Adrenal gland (tissue), 5 donors: ENCODE measurements around the gene NPFF.

Source experiments
- CTCF ChIP-seq, 6 experiments: fragments of 450-650 bp in 4 of 6; fragments of 200-600 bp in 2 of 6; sonication (generic) in 1 of 6; IDR thresholded peaks; 1 replicate in 5 of 6; 2 replicates in 1 of 6; pipeline versions ENCODE4 v1.5.1 to v1.8.0; 2016 to 2021; ENCODE audit warnings: antibody characterized with exemption in 6 of 6, mild to moderate bottlenecking in 2 of 6, moderate library complexity in 1 of 6
- POLR2A ChIP-seq, 2 donors: fragments of 450-650 bp; IDR thresholded peaks; one replicate each; pipeline ENCODE4 v1.6.1; 2017; ENCODE audit warnings: antibody characterized with exemption in 2 of 2, mild to moderate bottlenecking in 2 of 2, moderate library complexity in 1 of 2
- donor health status: DM: no; HTN: no; CAD: no.

- TF ChIP-seq CTCF (IDR thresholded peaks at IDR 0.05) = no peak
- no peak for TF ChIP-seq POLR2A (IDR thresholded peaks at IDR 0.05)
These were observed 10.6 kb downstream of the NPFF start for GRCh38 chr12:53496752-53497032.
